GM19395 (cell line): ENCODE results near the gene TMEM26.
A peak's percentile ranks its signal among the peaks of the same experiment; 100 is the strongest.
"Not testable (repeated sequence)": the region's sequence is repeated elsewhere in the genome, so short reads cannot be mapped to it uniquely, and the experiment has no call there.

Experiments used
- ATAC-seq: cut with Tn5 transposase; IDR thresholded peaks from one replicate; pipeline ENCODE4 v1.9.1; 2021; ENCODE audit warnings: mild to moderate bottlenecking, moderate library complexity; ENCODE audit not compliant: unreplicated experiment

The TMEM26 gene

GRCh38 chr10:61406736-61407135, 46.4 kb downstream of the TMEM26 start:
- no peak for ATAC-seq

GRCh38 chr10:61406242-61406641, 46.9 kb downstream of the TMEM26 start:
- no peak for ATAC-seq

DNA sequence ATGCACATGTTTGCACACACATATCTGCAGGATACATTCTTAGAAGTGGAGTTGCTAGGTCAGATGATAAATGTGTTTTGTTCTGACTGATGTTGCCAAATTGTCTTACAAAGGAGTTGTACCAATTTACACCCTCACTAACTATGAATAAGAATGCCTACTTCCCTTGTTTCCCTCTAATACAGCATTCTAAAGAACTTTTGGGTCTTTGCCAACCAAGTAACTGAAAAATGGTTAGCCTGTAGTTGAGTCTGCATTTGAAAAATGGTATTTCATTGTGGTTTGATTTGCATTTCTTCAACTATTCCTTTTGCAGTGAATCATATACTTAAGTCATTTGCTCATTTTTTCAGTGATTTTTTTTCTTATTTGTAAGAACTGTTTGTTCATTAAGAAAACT, 48.4 kb downstream of the TMEM26 start:
- ATAC-seq: no peak

GRCh38 chr10:61400524-61400923, 52.7 kb downstream of the TMEM26 start:
- ATAC-seq: no peak

- ATAC-seq: no peak
Observed at GRCh38 chr10:61399406-61399805, 53.8 kb downstream of the TMEM26 start.

- no peak for ATAC-seq
Observed at GRCh38 chr10:61398366-61399129, 54.6 kb downstream of the TMEM26 start.

GRCh38 chr10:61397175-61397986, 55.8 kb downstream of the TMEM26 start:
- ATAC-seq: peak; percentile 86

DNA sequence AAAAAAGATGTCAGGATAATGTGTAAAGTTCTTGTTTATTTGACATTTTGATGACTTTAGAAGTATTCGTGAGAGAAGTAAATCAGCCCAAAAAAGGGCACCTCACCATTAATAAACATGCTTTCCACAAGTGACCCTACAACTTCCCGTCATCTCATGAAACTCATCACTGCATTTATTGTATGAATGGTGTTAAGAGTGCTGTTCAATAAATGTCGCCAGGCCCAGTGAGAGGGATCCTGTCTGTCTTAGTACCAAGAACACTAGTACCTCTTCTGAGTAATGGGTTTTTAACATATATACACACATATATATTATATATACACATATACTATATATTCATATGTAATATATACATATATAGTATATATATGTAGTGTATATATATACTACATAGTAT, 61.9 kb downstream of the TMEM26 start:
- peak; percentile 46 for ATAC-seq

- peak; percentile 88 for ATAC-seq
Observed at GRCh38 chr10:61390851-61391250, 62.3 kb downstream of the TMEM26 start.

- no peak for ATAC-seq
Observed at GRCh38 chr10:61389887-61390286, 63.3 kb downstream of the TMEM26 start.

DNA sequence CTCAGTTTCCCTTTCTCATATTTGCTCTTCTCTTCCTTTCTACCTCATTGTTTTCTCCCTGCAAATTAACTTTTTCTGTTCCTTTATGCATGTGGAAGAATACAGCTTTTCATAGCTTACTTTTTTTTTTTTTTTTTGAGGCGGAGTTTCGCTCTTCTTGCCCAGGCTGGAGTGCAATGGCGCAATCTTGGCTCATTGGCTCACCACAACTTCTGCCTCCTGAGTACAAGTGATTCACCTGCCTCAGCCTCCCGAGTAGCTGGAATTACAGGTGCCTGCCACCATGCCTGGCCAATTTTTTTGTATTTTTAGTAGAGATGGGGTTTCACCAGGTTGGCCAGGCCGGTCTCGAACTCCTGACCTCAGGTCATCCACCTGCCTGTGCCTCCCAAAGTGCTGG, 64.2 kb downstream of the TMEM26 start:
- ATAC-seq: not testable (repeated sequence)

GRCh38 chr10:61385231-61386001, 67.8 kb downstream of the TMEM26 start:
- ATAC-seq: no peak

DNA sequence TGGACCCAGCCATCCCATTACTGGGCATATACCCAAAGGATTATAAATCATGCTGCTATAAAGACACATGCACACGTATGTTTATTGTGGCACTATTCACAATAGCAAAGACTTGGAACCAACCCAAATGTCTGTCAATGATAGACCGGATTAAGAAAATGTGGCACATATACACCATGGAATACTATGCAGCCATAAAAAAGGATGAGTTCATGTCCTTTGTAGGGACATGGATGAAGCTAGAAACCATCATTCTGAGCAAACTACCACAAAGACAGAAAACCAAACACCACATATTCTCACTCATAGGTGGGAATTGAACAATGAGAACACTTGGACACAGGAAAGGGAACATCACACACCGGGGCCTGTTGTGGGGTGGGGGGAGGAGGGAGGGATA, 72.0 kb downstream of the TMEM26 start:
- not testable (repeated sequence) for ATAC-seq

GRCh38 chr10:61378865-61379264, 74.3 kb downstream of the TMEM26 start:
- ATAC-seq: no peak

- no peak for ATAC-seq
Observed at GRCh38 chr10:61376908-61377368, 76.2 kb downstream of the TMEM26 start.

DNA sequence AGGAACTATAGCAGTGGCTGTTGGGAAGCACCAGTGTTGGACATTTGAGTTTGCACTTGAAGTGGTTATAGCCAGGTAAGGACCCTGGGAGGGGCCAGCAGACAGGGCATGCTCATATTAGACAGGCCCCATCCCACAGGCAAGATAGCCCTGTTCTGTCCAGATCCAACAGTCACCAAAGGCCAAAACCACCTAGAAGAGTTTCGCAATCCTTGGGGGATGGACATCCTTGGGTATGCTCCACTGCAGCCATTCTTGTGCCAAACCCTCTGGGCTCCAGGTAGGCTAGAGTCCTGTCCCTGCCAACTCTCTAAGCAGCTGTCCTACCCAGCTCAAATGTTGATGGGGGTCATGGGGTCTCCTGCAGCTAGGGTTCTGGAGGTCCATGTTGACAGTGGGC, 76.8 kb downstream of the TMEM26 start:
- no peak for ATAC-seq

- no peak for ATAC-seq
Observed at GRCh38 chr10:61366365-61366764, 86.8 kb downstream of the TMEM26 start.

DNA sequence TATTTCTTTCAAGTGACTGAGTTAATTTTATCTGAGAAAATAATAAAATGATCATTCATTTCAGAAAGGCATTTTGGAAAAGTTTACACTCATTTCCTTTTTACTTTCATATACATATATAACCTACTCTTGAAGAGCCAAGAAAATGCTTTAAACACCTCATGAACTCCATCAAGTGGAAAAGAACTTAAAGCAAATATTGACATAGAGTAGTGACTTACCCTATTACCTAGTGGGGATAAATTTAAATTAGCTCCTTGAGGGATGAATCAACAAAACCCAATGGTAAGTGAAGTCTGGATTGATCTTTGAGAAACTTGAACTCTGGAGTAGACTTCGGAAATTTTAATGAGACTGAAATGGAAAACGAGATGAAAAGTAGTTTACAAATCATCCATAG, 88.6 kb downstream of the TMEM26 start:
- no peak for ATAC-seq

DNA sequence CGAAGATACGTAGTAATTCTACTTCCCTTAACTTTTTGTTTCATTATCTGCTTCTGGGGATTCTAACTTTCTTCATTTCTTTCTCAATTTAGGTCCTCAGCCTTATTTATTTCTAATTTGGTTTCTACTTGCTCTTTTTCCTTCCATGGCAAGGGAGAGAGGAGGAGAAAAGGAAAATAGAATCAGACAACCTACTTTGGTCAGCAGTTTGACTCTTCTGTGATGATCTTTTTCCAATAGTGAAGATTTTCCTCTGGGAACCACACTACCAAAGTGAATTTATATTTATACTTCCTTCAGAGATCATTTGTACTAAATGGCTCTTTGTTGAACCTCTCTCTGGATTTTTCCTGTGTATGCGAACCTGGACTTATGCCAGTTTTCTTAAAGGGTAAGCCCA, 90.2 kb downstream of the TMEM26 start:
- ATAC-seq: no peak

DNA sequence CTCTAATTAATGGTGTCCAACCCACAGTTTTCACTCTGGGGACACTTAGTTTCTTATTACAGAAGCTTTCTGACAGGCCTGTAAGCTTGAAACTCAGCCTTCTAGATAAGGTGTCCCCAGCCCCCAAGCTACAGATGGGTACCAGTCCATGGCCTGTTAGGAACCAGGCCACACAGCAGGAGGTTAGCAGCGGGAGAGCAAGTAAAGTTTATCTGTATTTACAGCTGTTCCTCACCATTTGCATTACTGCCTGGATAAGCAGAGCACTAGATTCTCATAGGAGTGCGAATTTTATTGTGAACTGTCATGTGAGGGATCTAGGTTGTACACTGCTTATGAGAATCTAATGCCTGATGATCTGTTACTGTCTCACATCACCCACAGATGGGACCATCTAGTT, 93.7 kb downstream of the TMEM26 start:
- no peak for ATAC-seq

- no peak for ATAC-seq
Observed at GRCh38 chr10:61357687-61358086, 95.5 kb downstream of the TMEM26 start.
